ENCODE results near the gene DSTYK.

The DSTYK gene

DNA sequence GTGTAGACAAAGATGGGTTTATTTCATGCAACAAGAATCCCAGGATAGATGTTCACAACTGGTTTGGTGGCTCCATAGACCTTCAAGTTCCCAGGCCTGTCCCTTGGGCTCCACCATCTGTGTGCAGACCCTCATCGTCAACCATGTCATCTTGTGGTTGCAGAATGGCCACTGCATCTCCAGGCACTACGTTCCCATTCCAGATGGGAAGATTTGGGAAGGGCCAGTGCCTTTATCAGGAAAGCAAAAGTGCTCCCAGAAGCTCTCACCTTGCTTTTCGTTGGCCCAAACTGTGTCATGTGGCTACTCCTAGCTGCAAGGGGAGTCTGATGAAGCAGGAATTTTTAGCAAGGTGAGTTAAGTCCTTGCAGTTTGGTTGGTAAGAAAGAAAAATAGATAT lies 29.1 kb upstream of the DSTYK start:
- TF ChIP-seq, protein P1, sequence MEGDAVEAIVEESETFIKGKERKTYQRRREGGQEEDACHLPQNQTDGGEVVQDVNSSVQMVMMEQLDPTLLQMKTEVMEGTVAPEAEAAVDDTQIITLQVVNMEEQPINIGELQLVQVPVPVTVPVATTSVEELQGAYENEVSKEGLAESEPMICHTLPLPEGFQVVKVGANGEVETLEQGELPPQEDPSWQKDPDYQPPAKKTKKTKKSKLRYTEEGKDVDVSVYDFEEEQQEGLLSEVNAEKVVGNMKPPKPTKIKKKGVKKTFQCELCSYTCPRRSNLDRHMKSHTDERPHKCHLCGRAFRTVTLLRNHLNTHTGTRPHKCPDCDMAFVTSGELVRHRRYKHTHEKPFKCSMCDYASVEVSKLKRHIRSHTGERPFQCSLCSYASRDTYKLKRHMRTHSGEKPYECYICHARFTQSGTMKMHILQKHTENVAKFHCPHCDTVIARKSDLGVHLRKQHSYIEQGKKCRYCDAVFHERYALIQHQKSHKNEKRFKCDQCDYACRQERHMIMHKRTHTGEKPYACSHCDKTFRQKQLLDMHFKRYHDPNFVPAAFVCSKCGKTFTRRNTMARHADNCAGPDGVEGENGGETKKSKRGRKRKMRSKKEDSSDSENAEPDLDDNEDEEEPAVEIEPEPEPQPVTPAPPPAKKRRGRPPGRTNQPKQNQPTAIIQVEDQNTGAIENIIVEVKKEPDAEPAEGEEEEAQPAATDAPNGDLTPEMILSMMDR (IDR thresholded peaks at IDR 0.05; ENCODE audit: control insufficient read depth, extremely low read depth, insufficient read depth), result no peak
- DNase-seq (ENCODE audit: low read depth), result no peak
- H3K4me3 ChIP-seq (ENCODE audit: low read depth, low read length), result no peak overlapping the region

DNA sequence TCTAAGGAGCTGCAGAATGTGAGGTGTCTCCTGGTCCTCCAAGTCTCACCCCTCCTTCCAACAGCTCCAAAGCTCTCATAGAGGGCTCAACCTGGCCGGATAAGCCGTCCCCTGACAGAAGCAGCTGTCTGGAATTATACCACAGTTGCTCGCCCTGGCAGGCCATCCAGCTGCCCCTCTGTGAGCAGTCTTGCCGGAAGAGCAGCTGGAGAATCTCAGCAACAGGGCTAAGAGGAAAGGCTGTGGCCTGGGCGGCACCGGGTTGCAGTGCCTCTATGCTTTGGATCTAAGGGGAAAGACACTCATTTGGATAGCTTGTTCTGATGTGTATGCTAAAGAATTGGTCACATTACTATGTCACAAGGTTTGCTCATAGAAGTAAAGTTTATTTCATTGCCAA lies 28.6 kb upstream of the DSTYK start:
- no peak overlapping the region for H3K4me3 ChIP-seq (ENCODE audit: low read depth, low read length)
- DNase-seq (ENCODE audit: low read depth), result no peak
- TF ChIP-seq, protein P1 (IDR thresholded peaks at IDR 0.05; ENCODE audit: control insufficient read depth, extremely low read depth, insufficient read depth), result no peak

DNA sequence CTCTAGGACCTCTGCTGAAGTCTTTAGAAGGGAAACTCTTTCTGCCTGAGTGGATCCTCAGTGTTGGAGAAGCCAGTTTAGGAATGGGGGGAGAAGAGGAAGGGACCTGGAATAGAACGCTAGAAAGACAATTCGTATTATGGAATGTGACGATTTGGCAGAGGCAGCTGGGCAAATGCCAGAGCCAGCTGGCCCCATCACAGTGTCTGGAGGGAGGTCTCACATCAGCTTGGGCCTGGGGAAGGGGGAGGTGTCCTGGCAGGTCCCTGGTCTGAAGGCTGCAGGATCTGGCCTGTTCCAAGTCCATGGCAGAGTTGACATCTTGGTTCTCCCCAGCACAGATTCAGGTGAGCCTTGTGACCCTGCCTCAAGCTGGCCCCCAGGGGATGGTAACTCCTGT lies 27.6 kb upstream of the DSTYK start:
- DNase-seq (ENCODE audit: low read depth), result no peak
- no peak overlapping the region for H3K4me3 ChIP-seq (ENCODE audit: low read depth, low read length)
- TF ChIP-seq, protein P1 (IDR thresholded peaks at IDR 0.05; ENCODE audit: control insufficient read depth, extremely low read depth, insufficient read depth), result no peak

DNA sequence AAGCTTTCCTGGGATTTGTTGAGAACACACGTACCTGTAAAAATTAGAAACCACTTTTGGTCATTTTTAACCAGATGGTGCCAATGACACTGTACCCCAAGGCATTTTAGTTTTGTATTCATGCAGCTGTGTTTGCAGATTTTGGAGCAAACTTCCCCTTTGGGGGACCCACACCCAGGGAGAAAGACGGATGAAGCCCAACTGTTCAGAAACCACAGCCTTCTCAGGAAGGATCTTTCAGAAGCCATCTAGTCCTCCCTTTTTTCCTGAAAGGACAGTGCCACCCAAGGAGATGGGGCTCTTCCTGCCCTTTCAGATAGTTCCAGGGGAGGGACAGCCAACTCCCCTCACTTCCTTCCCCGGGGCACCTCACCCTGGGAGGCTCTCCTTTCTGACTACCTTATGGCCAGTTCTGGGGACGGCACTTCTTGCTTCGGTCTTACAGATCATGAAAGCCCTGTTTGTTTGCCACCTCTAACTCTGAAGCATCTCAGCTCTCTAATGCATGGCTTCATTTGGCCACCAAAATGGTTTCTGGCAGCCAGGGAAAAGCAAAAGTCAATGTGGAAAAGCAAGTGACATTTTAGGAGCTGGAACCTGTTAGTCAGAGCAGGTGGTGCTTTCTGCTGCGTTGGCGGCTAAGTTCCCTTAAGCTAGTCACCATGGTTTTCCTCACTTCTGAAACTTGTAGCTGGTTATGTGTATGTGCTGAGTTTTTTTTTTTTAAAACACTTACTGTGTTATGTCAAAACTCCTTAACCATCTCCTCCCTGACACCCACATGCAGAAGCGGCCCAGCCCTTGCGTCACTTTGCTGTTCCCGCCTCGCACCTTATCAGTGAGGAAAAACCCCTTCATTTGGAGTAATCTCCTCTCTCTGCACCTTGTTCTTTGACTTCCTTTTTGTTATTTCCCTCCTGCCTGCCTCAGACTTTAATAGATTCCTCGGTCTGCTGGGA lies 26.3 kb upstream of the DSTYK start:
- TF ChIP-seq, protein P1 (IDR thresholded peaks at IDR 0.05; ENCODE audit: control insufficient read depth, extremely low read depth, insufficient read depth), result no peak
- DNase-seq (ENCODE audit: low read depth), result no peak
- no peak overlapping the region for H3K4me3 ChIP-seq (ENCODE audit: low read depth, low read length)

DNA sequence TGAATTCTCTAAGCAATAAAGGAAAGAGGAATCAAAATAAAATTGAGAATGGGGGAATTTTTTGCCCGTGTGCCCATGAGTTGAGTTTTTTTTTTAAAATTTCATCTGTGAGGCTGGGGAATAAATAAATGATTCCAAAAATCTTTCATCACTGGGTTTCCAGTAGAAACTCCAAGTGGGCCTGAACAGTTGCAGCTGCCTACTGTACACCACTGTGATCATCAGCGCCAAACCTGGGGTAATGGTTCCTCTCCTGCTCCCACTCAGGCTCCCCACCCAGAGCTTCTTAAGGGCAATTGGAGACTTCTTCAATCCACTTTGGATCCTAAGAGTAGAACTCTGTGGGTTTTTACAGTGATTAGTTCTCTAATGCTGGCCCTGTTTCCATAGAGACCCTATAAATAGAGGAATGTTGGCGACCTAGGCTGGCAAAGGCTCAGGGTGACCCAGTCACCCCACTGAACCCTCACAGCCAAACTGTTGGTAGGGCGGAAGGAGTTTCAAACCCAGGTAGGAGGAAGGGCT lies 25.5 kb upstream of the DSTYK start:
- H3K4me3 ChIP-seq (ENCODE audit: low read depth, low read length), result no peak overlapping the region
- no peak for DNase-seq (ENCODE audit: low read depth)
- TF ChIP-seq, protein P1 (IDR thresholded peaks at IDR 0.05; ENCODE audit: control insufficient read depth, extremely low read depth, insufficient read depth), result no peak

DNA sequence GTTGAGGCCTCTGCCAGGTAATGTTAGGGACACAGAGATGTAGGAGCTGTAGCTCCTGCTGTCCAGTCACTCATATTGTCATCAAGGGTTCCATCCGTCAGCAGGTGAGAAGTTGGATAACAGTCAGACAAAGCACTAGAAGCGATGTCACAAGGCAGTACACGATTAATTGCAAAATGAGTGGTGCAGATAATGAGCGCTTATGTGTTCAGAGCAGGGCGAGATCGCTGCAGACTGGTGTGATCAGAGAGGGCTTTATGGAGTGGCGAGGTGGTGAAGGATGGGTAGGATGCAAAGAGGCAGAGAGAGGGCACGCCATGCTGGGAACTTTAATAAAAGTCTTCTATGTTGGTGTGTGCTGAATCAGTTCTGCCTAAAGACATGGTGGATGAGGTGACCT lies 25.0 kb upstream of the DSTYK start:
- TF ChIP-seq, protein P1 (IDR thresholded peaks at IDR 0.05; ENCODE audit: control insufficient read depth, extremely low read depth, insufficient read depth), result no peak
- H3K4me3 ChIP-seq (ENCODE audit: low read depth, low read length), result no peak overlapping the region
- no peak for DNase-seq (ENCODE audit: low read depth)
